NCI-H187 treated with DMSO at 0.1 percent for 48 hours (cell line): ENCODE data around the gene ACVR1.
"Not testable (repeated sequence)": the region's sequence is repeated elsewhere in the genome, so short reads cannot be mapped to it uniquely, and the experiment has no call there.

Experiments
- DNase-seq: peaks from one replicate; lab custom pipeline; 2025; lab: John Stamatoyannopoulos, UW

The ACVR1 gene

GRCh38 chr2:157826644-157827043 is 49.5 kb downstream of the ACVR1 start:
- DNase-seq, result not testable (repeated sequence)

DNA sequence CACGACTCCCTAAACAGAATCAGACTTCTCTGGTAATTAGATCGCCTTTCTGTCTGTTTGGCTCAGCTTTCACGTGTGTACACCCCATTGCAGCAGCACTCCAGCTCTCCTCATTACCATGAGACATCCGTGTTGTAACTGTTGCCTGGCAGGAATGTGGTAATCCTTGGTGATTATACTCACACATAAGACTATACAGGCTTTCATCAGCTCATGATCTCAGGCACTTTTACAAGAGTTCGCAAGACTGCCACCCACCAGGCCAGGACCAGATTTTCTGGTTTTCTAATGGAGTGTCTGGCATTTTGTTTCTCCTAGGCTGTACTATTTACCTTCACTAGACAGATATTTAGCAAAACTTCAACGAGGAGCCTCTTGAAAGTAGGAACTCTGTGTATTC is 50.2 kb downstream of the ACVR1 start:
- DNase-seq, result no peak

DNA sequence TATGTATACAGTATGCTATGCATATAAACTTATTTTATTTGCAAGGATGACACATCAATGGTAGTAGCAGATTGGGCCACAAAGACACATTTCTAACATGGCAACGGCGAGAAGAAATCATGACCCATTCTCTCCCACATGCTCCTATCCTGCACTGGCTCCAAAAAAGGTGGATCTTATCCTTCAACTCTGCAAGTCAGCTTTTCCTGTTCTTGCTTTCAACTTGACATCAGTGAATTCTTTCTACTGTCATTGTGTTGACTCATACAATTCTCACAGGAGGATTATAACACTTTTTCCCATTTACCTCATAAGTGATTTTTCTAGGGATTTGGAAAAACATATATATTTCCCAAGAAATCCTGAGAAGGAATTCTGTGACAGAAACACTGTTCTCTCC is 53.1 kb downstream of the ACVR1 start:
- DNase-seq, result no peak

DNA sequence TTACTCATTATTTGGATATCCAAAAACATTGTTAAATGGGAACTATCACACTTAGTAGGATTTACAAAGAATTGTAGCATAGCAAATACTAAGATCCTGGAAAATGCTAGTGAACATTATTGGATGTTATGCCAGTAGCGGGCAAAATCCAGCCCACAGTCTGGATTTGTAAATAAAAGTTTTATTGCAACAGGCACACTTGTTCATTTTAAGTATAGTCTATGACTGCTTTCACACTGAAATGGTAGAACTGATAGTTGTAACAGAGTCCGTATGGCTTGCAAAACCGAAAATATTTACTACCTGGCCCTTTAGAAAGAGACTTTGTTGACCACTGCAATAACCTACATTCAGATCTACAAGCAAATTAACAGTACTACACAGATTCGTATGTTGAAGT is 53.6 kb downstream of the ACVR1 start:
- no peak for DNase-seq

DNA sequence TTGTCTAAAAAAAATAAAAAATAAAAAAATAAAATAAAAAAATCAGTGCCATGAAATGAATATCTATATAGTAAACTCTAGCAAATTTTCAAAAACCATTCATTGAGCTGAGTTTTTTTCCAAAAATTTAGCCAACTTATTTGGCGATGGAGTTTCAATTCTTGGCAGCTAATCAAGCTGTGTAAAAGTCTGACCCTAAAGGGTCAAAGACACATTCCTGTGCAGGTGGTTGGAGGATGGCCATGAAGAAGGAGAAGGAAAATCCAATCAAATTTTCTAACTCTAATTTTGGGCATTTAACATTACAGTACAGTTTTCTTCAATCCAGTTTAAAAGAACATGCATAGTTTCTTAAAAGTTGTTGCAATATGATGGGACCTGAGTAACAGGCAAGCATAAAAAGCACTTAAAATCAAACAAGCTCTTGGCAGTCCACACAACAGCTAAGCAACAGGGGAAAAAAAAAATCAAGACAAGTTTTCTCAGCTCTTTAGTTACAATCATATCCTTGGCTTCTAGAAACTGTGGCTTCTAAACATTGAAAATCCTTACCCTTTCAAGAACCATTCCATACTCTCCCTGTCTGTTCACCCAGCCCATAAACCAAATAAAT is 54.5 kb downstream of the ACVR1 start:
- no peak for DNase-seq

DNA sequence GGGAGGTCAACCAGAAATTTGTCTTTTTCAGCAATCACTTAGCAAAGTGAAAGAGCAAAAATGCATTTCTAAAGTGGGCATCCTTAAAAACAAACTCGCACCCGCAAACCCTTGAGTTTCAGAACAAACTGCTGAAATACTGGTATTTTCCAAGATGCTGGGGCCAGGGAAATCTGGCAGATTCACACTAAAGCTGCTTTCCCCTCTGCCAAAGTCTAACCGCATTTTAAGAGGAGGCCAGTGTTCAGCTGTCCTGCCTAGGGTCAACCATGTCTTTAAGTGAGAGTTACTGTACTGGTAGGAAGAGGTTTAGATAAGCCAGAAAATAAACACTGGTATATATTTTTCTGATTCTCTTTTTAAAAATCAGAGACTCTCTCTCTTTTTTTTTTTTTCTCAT is 55.9 kb downstream of the ACVR1 start:
- no peak for DNase-seq

GRCh38 chr2:157819761-157820160 is 56.4 kb downstream of the ACVR1 start:
- no peak for DNase-seq

DNA sequence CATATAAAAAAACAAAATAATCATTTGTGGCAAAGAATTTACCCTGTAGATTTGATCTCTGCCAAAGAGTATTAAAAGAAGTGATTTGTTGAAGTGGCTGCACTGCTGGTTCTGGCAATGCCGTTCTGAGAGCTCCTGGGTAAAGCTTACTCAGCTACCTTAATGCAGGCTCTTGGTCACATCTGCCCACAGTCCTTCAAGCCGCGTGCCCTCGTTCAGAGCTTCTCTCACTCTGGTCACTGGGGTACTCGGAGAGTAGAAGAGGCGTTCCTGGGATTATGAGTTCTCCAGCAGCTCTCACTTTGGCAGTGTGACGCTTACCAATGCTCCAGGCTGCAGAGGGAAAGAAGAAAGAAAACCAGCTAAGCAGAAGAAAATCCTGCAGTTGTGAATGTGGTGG is 57.9 kb downstream of the ACVR1 start:
- no peak for DNase-seq

DNA sequence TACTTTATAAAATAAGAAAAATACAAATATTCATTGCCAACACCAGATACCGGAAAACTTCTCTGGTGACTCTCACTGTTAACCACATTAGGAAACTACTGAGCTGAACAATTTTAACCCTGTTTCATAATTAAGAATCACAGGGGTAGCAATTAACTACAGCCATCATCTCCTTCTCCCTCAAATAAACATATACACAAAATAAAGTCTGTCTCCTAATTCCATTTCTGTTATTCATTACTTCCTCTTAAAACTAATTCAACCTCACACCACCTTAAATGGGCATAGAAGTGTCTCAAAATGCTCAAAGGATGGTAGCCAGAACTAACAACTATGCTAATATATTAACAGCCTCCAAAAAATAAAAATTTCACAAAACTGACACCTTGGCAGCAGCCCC is 60.7 kb downstream of the ACVR1 start:
- DNase-seq, result no peak

- no peak for DNase-seq
Observed at GRCh38 chr2:157813467-157813866, 62.7 kb downstream of the ACVR1 start.

GRCh38 chr2:157810037-157810436 is 66.1 kb downstream of the ACVR1 start:
- no peak for DNase-seq

GRCh38 chr2:157809212-157809611 is 66.9 kb downstream of the ACVR1 start:
- no peak for DNase-seq

GRCh38 chr2:157808421-157808820 is 67.7 kb downstream of the ACVR1 start:
- DNase-seq, result no peak

GRCh38 chr2:157806426-157807077 is 69.6 kb downstream of the ACVR1 start:
- no peak for DNase-seq

GRCh38 chr2:157805519-157805918 is 70.6 kb downstream of the ACVR1 start:
- no peak for DNase-seq

GRCh38 chr2:157804355-157804754 is 71.8 kb downstream of the ACVR1 start:
- no peak for DNase-seq

DNA sequence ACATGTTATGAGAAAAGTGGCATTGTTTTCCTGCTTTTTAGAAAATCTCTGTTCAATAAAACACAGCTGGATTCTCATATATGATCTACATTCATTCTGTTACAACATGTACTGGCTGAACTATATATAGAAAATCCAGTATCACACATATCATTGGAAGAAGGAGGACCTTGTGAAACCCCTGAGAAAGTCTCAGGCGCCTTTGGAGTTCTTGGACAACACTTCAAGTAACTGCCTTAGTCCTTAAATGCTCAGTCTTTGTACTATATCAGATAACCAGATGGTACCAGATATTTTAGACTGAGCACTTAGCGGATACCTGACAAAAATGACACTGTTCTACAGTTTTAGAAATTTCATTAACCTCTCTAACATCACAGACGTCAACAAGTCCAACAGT is 72.2 kb downstream of the ACVR1 start:
- no peak for DNase-seq

DNA sequence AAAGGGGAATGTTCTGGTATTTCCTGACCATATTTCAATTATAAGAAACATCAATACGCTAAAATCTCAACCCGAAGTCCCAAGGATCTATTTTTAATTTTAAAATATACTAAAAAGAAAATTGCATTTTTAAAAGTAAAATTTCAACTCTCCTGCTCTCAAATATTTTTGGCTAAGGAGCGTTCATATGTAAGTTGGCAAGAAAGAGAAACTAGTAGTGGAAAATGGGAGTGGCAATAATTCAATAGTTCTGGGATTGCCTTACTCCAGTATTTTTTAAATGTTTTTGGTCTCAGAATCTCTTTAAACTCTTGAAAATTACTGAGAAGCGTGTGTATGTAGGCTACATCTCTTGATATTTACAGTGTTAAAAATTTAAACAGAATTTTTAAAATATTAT is 72.7 kb downstream of the ACVR1 start:
- DNase-seq, result no peak

DNA sequence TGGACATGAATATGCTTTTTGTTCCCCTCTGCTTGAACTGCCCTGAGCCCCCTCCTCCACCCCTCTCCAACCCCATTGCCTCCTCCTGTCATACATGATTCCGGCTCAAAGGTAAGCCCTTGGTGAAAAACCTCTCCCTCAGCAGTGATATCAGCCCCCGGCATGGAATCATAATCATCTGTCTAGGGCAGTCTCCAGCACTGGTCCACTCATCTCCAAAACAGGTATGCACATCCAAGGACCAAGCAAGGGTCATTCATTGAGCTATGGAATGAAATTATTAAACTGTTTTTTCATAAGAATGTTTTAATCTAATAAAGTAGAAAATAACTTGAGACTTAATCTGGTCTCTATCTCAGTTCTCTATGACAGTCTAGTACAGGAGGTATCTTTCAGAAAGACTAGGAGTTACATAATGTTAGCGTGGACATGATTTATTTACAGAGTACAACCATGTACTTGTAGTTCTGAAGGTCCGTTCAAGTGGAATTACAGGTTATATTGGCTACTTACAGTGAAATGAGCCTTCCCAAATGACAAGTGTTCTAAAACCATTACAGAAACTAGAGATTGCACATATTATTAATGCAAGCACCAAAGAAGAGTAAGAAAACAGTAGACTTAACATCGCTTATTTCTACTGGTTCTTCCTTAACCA is 75.2 kb downstream of the ACVR1 start:
- no peak for DNase-seq

DNA sequence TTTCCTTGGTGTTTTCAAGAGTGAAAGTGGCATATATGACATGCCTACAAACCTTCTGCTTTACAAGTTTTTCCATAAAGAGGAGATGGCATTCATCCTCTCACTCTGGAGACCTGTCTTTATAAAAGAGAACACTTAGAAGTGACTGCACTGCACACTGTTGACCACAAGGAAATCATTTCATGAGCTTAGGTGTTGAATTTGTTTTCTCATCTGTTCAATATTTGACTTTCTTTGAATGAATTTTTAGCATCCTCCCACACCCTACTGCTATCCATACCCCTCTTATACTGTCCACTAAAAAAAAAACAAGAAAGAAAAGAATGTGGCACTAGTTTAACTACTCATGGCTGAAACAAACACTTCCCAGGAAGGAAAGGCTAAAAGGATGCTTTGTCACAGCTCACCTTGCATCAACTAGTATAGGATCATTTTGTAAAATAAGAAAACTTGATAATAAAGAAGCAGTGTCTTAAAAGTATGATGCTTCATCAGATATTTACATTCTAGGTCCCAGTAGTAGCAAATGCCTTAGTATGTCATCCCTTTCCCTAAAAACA is 83.0 kb downstream of the ACVR1 start:
- DNase-seq, result no peak

DNA sequence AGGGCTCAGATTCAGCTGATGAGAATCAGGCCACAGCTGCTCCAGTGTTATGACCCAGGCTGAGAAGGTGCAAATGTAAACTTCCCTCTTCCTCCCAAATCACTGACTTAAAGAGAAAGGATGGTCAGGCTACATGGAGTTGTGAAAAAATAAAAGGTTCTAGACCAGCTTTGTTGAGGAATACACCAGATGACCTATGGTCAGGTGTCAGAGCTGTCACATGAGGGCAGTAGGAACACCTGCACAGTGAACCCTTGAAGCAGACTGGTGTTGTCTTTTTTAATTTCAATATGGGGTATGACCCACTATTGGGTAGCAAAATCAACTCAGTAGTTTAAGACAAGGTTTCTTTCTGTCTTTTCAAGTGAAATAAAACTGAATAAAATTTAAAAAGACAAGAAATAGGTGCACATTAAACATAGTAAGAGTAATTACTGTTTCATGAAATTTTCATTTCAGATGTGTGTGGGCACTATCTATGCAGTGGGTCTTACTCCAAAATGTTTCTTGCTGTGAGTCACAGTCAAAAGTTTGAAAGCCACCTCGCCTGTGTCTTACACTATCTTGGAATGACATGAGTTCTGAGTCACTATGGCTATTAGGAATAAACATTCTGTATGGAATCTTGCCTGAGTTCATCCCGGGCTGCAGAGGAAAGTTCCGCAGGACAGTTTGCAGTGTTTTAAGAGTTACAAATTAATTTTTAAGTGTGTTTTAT is 83.6 kb downstream of the ACVR1 start:
- DNase-seq, result no peak

DNA sequence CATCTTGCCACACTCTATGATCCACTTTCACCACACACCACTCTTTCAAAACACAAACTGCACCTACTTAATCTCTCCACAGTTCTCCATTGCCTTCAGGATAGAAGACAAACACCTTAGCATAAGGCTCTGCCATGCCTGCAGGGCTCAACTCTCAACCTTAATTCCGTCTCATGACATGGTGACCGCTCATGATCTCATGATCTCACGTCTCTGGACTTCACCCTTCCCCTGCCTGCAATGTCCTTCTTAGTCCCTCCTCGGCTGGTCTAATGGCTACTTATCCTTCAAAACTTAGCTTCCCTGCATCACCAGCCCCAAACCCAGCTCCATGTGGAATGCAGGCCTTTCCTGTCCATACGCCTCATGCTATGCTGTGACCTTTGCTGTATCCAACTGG is 85.3 kb downstream of the ACVR1 start:
- DNase-seq, result no peak
